ENCODE results near the gene NDUFA3. TPM values are rescaled to one million over a fixed set of nuclear protein-coding genes. Genes with fewer than 3 reads are reported as not detected.
"Not testable (repeated sequence)": the region's sequence is repeated elsewhere in the genome, so short reads cannot be mapped to it uniquely, and the experiment has no call there.

NDUFA3 gene
- total RNA-seq, 4 donors from 2014 or later, result 2.8 to 40.0 (median 25.4) TPM

GRCh38 chr19:54094426-54095000 is 8.1 kb upstream of the NDUFA3 start:
- WGBS, 2 donors, result 80 to 84% methylated on average over 17 of the region's 17 CpGs
- H3K27ac ChIP-seq, result no peak overlapping the region
- no peaks in the 10 kb centered on the region for H3K9me3 ChIP-seq
- H3K4me1 ChIP-seq, result peaks cover 0 to 10% (median 6%) of the 10 kb centered on the region in 4 donors
- no peaks in the 10 kb centered on the region for H3K36me3 ChIP-seq
- H3K4me3 ChIP-seq, result no peak overlapping the region
- peaks cover 0 to 32% of the 10 kb centered on the region in 2 donors for H3K27me3 ChIP-seq
- TF ChIP-seq EP300 (IDR thresholded peaks at IDR 0.05) (no peak), POLR2A (IDR thresholded peaks at IDR 0.05) (no peak)
- TF ChIP-seq, protein P1, sequence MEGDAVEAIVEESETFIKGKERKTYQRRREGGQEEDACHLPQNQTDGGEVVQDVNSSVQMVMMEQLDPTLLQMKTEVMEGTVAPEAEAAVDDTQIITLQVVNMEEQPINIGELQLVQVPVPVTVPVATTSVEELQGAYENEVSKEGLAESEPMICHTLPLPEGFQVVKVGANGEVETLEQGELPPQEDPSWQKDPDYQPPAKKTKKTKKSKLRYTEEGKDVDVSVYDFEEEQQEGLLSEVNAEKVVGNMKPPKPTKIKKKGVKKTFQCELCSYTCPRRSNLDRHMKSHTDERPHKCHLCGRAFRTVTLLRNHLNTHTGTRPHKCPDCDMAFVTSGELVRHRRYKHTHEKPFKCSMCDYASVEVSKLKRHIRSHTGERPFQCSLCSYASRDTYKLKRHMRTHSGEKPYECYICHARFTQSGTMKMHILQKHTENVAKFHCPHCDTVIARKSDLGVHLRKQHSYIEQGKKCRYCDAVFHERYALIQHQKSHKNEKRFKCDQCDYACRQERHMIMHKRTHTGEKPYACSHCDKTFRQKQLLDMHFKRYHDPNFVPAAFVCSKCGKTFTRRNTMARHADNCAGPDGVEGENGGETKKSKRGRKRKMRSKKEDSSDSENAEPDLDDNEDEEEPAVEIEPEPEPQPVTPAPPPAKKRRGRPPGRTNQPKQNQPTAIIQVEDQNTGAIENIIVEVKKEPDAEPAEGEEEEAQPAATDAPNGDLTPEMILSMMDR (IDR thresholded peaks at IDR 0.05), result no peak
- no peak for DNase-seq (ENCODE audit: low spot score in 2 of 2)

- Histone ChIP-seq H3K4me3 (peak overlapping the region in 2 of 4 donors; percentile 43 to 51), H3K4me1 (peaks cover 0 to 10% (median 6%) of the 10 kb centered on the region in 4 donors), H3K9me3 (no peaks in the 10 kb centered on the region), H3K27ac (peak overlapping the region in 1 of 4 donors; percentile 50), H3K36me3 (no peaks in the 10 kb centered on the region), H3K27me3 (peaks cover 0 to 32% of the 10 kb centered on the region in 2 donors)
- TF ChIP-seq POLR2A (IDR thresholded peaks at IDR 0.05), result no peak
- TF ChIP-seq EP300 (IDR thresholded peaks at IDR 0.05), result no peak
- TF ChIP-seq, protein P1 (IDR thresholded peaks at IDR 0.05), result no peak
- WGBS, 2 donors, result 56 to 71% methylated on average over 14 to 22 of the region's 22 CpGs
- no peak for DNase-seq (ENCODE audit: low spot score in 2 of 2)
These were observed 7.4 kb upstream of the NDUFA3 start for GRCh38 chr19:54095136-54095858.

GRCh38 chr19:54095859-54096616 is 6.6 kb upstream of the NDUFA3 start:
- Histone ChIP-seq H3K27me3 (peaks cover 0 to 32% of the 10 kb centered on the region in 2 donors), H3K27ac (peak overlapping the region in 1 of 4 donors; percentile 70), H3K4me1 (peaks cover 0 to 10% (median 6%) of the 10 kb centered on the region in 4 donors), H3K4me3 (peak overlapping the region in 2 of 4 donors; percentile 43 to 51)
- DNase-seq (ENCODE audit: low spot score in 2 of 2); H3K9me3 ChIP-seq; H3K36me3 ChIP-seq: not testable (repeated sequence)
- 1% methylated on average over 37 to 46 of the region's 46 CpGs for WGBS, 2 donors

DNA sequence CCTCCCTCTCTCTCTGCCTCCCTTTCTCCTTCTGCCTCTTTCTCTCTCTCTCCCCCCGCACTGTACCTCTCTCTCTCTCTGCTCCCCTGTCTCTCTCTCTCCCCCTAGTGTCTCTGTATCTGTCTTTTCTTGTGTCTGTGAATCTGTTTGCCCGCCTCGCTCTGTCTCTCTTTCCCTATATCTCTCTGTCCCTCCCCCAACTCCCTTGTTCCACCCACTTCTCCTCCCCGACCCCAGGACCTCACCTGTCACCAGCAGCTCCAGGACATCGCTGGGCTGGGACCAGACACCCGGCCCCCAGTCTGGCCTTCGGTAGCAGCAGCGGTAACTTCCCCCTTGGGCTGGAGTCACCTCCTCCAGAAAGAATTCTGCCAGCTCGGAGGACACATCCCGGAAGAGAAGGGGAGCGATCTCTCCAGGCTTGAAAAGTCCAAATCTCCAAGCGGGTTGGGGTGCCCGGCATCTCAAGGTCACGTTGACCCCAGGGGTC is 6.0 kb upstream of the NDUFA3 start:
- Histone ChIP-seq H3K4me3 (peak overlapping the region in 1 of 4 donors; percentile 51), H3K9me3 (no peaks in the 10 kb centered on the region), H3K27me3 (peaks cover 0 to 32% of the 10 kb centered on the region in 2 donors), H3K27ac (peak overlapping the region in 1 of 4 donors; percentile 70), H3K4me1 (peaks cover 0 to 10% (median 6%) of the 10 kb centered on the region in 4 donors), H3K36me3 (no peaks in the 10 kb centered on the region)
- WGBS, 2 donors, result 4 to 7% methylated on average over 13 to 14 of the region's 14 CpGs
- peak in 1 of 2 donors; percentile 22 for DNase-seq (ENCODE audit: low spot score in 2 of 2)
- no peak for TF ChIP-seq EP300 (IDR thresholded peaks at IDR 0.05)
- TF ChIP-seq, protein P1 (IDR thresholded peaks at IDR 0.05), result no peak
- TF ChIP-seq POLR2A (IDR thresholded peaks at IDR 0.05), result no peak

DNA sequence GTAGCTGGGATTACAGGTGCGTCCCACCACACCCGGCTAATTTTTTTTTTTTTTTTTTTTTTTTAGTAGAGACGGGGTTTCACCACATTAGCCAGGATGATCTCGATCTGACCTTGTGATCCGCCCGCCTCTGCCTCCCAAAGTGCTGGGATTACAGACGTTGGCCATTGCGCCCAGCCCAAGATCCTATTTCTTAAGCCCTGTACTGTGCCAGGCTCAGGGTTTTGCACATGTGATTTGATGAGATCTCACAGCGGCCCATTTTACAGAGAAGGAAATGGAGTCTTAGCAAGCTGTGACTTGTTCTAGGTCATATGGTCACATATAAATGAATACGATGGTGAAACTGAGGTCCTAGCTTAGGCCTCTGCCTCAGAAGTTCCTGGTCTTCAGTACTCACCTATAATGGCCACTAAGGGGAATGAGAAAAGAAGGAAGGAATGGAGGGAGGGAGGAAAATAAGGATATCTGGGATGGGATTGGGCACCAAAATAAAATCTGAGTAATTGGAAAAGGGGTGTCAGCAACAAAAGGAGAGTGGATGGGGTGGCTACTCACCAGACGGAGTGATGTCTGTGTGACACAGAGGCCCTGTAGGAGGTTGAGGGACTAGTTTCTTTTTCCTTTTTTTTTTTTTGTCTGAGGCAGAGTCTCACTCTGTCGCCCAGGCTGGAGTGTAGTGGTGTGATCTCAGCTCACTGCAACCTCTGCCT is 3.3 kb upstream of the NDUFA3 start:
- no peak overlapping the region for H3K27ac ChIP-seq
- peaks cover 0 to 25% (median 13%) of the 10 kb centered on the region in 4 donors for H3K4me1 ChIP-seq
- H3K4me3 ChIP-seq, result no peak overlapping the region
- H3K36me3 ChIP-seq, result no peaks in the 10 kb centered on the region
- DNase-seq (ENCODE audit: low spot score in 2 of 2), result no peak
- WGBS, 2 donors, result 83 to 84% methylated on average over 12 of the region's 12 CpGs
- H3K27me3 ChIP-seq, result peaks cover 0 to 23% of the 10 kb centered on the region in 2 donors
- TF ChIP-seq EP300 (IDR thresholded peaks at IDR 0.05) (no peak), POLR2A (IDR thresholded peaks at IDR 0.05) (no peak)
- TF ChIP-seq, protein P1 (IDR thresholded peaks at IDR 0.05), result no peak
- no peaks in the 10 kb centered on the region for H3K9me3 ChIP-seq

- H3K36me3 ChIP-seq; H3K9me3 ChIP-seq; DNase-seq (ENCODE audit: low spot score in 2 of 2); H3K27ac ChIP-seq; H3K4me3 ChIP-seq: not testable (repeated sequence)
- peaks cover 0 to 25% (median 13%) of the 10 kb centered on the region in 4 donors for H3K4me1 ChIP-seq
- peaks cover 0 to 18% of the 10 kb centered on the region in 2 donors for H3K27me3 ChIP-seq
- 71 to 80% methylated on average over 9 of the region's 9 CpGs for WGBS, 2 donors
These were observed 2.8 kb upstream of the NDUFA3 start for GRCh38 chr19:54099903-54100255.
